ENCODE results near the gene LRFN2. TPM values are rescaled to one million over a fixed set of nuclear protein-coding genes. Genes with fewer than 3 reads are reported as not detected.

LRFN2 gene
- polyA plus RNA-seq, 1 of the 3 experiments (the other 2 are of a cell fraction): 0.02 TPM

GRCh38 chr6:40540790-40541189 lies 46.4 kb downstream of the LRFN2 start (continued):
- TF ChIP-seq ZBTB33 (IDR thresholded peaks at IDR 0.05; ENCODE audit: borderline replicate concordance, low read depth): no peak
- TF ChIP-seq MAX (IDR thresholded peaks at IDR 0.05; ENCODE audit: low read depth): no peak
- no peak for TF ChIP-seq FOXM1 (IDR thresholded peaks at IDR 0.05; ENCODE audit: low read depth)
- no peak for TF ChIP-seq EZH2phosphoT487 (IDR thresholded peaks at IDR 0.05; ENCODE audit: borderline replicate concordance, low read depth)
- TF ChIP-seq RFX5 (IDR thresholded peaks at IDR 0.05; ENCODE audit: low read length): no peak
- no peak for TF ChIP-seq YY1 (IDR thresholded peaks at IDR 0.05; ENCODE audit: low read depth)
- no peak for TF ChIP-seq USF2 (IDR thresholded peaks at IDR 0.05; ENCODE audit: borderline replicate concordance, low read depth, low read length)

GRCh38 chr6:40539853-40540252 lies 47.3 kb downstream of the LRFN2 start:
- CTCF ChIA-PET: interaction anchor here (1.0 to 2.8 kb wide), 2 partner anchors 10 to 201 kb away, joined by 3 to 11 read pairs; no protein-coding TSS in a partner anchor

More at GRCh38 chr6:40539853-40540252, 47.3 kb downstream of the LRFN2 start:
- Histone ChIP-seq H4K20me1 (ENCODE audit: insufficient read depth) (no peaks in the 10 kb centered on the region), H3K9me3 (no peaks in the 10 kb centered on the region), H3K9ac (no peak overlapping the region), H3F3A (replicated peaks; ENCODE audit: insufficient read depth) (no peaks in the 10 kb centered on the region), H3K27me3 (ENCODE audit: insufficient read depth) (no peaks in the 10 kb centered on the region), H3K4me2 (no peak overlapping the region), H3K9me2 (no peaks in the 10 kb centered on the region), H3K36me3 (replicated peaks in 1 of 2; ENCODE audit: control insufficient read depth in 1 of 2, insufficient read depth in 2 of 2, low read length in 1 of 2) (no peaks in the 10 kb centered on the region), H2AFZ (ENCODE audit: low read depth) (no peak overlapping the region), H3K27ac (ENCODE audit: low read depth in 2 of 2, low read length in 1 of 2) (no peak overlapping the region), H3K79me2 (ENCODE audit: insufficient read depth) (no peaks in the 10 kb centered on the region), H3K4me3 (ENCODE audit: low read depth in 2 of 2, low read length in 1 of 2) (no peak overlapping the region), H3K4me1 (ENCODE audit: control insufficient read depth in 1 of 2, insufficient read depth in 2 of 2, low read depth in 1 of 2, low read length in 1 of 2) (peaks cover 0 to 63% of the 10 kb centered on the region in 2 experiments; a peak in 2 of 4 replicates)
- 61% methylated on average over 7 of the region's 7 CpGs for WGBS (ENCODE audit: low lambda C conversion rate)
- TF ChIP-seq TCF12 (IDR thresholded peaks at IDR 0.05) (no peak), IRF3 (IDR thresholded peaks at IDR 0.05; ENCODE audit: low read depth, low read length) (no peak), FOXJ3 (CRISPR knock-in tag; IDR thresholded peaks at IDR 0.05) (no peak), MEF2A (IDR thresholded peaks at IDR 0.05; ENCODE audit: borderline replicate concordance, low read depth) (no peak), RAD21 (IDR thresholded peaks at IDR 0.05; ENCODE audit: low read length) (no peak), FOSL2 (IDR thresholded peaks at IDR 0.05; ENCODE audit: borderline replicate concordance, low read depth) (no peak), YY1 (IDR thresholded peaks at IDR 0.05; ENCODE audit: low read depth) (no peak), POLR2AphosphoS5 (IDR thresholded peaks at IDR 0.05; ENCODE audit: low read depth, low read length) (no peak), RXRA (IDR thresholded peaks at IDR 0.05; ENCODE audit: borderline replicate concordance, low read depth) (no peak), CHD2 (IDR thresholded peaks at IDR 0.05; ENCODE audit: low read length, partially characterized antibody) (no peak), GABPA (IDR thresholded peaks at IDR 0.05; ENCODE audit: low read depth) (no peak), NFIC (IDR thresholded peaks at IDR 0.05; ENCODE audit: borderline replicate concordance) (no peak)
- no peak for DNase-seq
- POLR2A ChIA-PET: no interaction called here
